Pancreas (tissue), 10 donors: ENCODE data around the gene DYRK1A. TPM values are rescaled to one million over a fixed set of nuclear protein-coding genes. Genes with fewer than 3 reads are reported as not detected.

Source experiments
- ATAC-seq, 4 donors: fragments of 200-7000 bp; cut with Tn5 transposase; one replicate each; pipeline versions ENCODE4 v1.8.0 to v1.9.1; 2020; ENCODE audit warnings: mild to moderate bottlenecking in 4 of 4, moderate library complexity in 4 of 4
- DNase-seq, 6 donors: peaks; one replicate each; pipeline ENCODE4 v3.0.0-alpha.2; 2020
- FAIRE-seq: peaks from 2 replicates; lab custom pipeline; 2012; peaks lifted over from hg19 to GRCh38; lab: Jason Lieb, UNC
- H3K27ac ChIP-seq, 4 donors: fragments of 200-600 bp; sonication (generic); 1 replicate in 3 of 4; 2 replicates in 1 of 4; pipeline versions ENCODE4 v1.5.0 to v1.8.0; 2020
- H3K27me3 ChIP-seq, 4 donors: fragments of 200-600 bp; one replicate each; pipeline ENCODE4 v1.8.0; 2021
- H3K36me3 ChIP-seq, 3 donors: fragments of 200-600 bp; sonication (generic) in 1 of 3; one replicate each; pipeline versions ENCODE4 v1.5.0 to v1.8.0; 2020 to 2021
- H3K4me1 ChIP-seq, 3 donors: fragments of 200-600 bp; one replicate each; pipeline ENCODE4 v1.8.0; 2021
- H3K4me3 ChIP-seq, 4 donors: fragments of 200-600 bp; sonication (generic) in 2 of 4; one replicate each; pipeline versions ENCODE4 v1.5.0 to v1.8.0; 2020 to 2021
- H3K9me3 ChIP-seq, 4 donors: fragments of 200-600 bp; one replicate each; pipeline ENCODE4 v1.8.0; 2021
- CTCF ChIP-seq, 4 donors: fragments of 200-600 bp; sonication (generic) in 3 of 4; IDR thresholded peaks; one replicate each; pipeline versions ENCODE4 v1.5.0 to v1.8.0; 2021; ENCODE audit warnings: antibody characterized with exemption in 4 of 4
- WGBS, 2 donors: extraction: QIAGEN DNeasy Blood & Tissue Kit; methylation state at CpG; one replicate each; pipeline ENCODE4 v1.1.7; 2013; 5-methylcytosine and 5-hydroxymethylcytosine counted together
- intact Hi-C, 3 donors: fragments of 100-400 bp; cut with DNase I; formaldehyde crosslinking; loops; one replicate each; pipeline versions ENCODE4 v1.11.1 to v1.14.2; 2022
- polyA plus RNA-seq, 2 donors: library from polyadenylated mRNA; stranded (reverse); fragments of 200-250 nt; gene quantifications; one replicate each; pipeline ENCODE4 v1.2.3, GENCODE V29; 2013
- total RNA-seq, 6 donors: library from RNA; stranded (reverse); fragmentation: NEBNext Ultra II Directional in 4 of 6; extraction: Animal tissue kit (Norgen Biotek cat#: 25700) in 4 of 6; gene quantifications; one replicate each; pipeline versions ENCODE4 v1.2.1 to v1.2.4, GENCODE V29; 2021 to 2023
- donor health status: healthy with polysubstance abuse.
- donor health status: DM: no; HTN: no; CAD: no; lungs with moderate emphysema.
- donor health status: DM: no; HTN: no; CAD: no.
- donor health status: control.
- donor health status: control.
- donor health status: Bipolar disorder and iron deficiency.
- donor health status: DM: yes; HTN: yes; CAD: no.
- donor health status: DM: no; HTN: no; CAD: no.
- donor health status: DM: no; HTN: no; CAD: no.
- donor health status: DM: yes; HTN: yes; CAD: no.

DYRK1A gene
- total and polyA plus RNA-seq, 8 donors = 10.4 to 37.9 (median 22.3) TPM

- FAIRE-seq (no peak), DNase-seq (no peak), ATAC-seq (no peak)
- H3K9me3 ChIP-seq = no peaks in the 10 kb centered on the region
- H3K27me3 ChIP-seq = no peaks in the 10 kb centered on the region
- H3K4me1 ChIP-seq = no peaks in the 10 kb centered on the region
- H3K4me3 ChIP-seq = no peak overlapping the region
- no peaks in the 10 kb centered on the region for H3K36me3 ChIP-seq
- intact Hi-C loops = no loop called here
- no peak overlapping the region for H3K27ac ChIP-seq
- no peak for TF ChIP-seq CTCF (IDR thresholded peaks at IDR 0.05)
- WGBS, 2 donors = 88 to 95% methylated on average over 6 of the region's 6 CpGs
Measured at GRCh38 chr21:37527103-37527502, 160.5 kb downstream of the DYRK1A start.

DNA sequence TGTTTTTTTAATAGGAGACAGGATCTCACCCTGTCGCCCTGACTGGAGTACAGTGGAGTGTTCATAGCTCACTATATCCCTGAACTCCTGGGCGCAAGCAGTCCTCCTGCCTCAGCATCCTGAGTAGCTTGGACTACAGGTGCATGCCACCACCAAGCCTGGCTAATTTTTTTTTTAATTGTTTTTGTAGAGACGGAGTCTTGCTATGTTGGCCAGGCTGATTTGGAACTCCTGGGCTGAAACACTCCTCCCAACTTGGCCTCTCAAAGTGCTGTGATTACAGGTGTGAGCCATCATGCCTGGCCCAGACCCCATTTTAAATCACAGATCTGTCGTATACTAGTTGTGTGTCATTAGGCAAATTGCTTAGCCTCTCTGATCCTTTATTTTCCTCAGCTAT is 161.1 kb downstream of the DYRK1A start:
- 93 to 96% methylated on average over 4 of the region's 4 CpGs for WGBS, 2 donors
- TF ChIP-seq CTCF (IDR thresholded peaks at IDR 0.05) = no peak
- DNase-seq = no peak
- Histone ChIP-seq H3K36me3 (no peaks in the 10 kb centered on the region), H3K4me1 (no peaks in the 10 kb centered on the region), H3K27me3 (no peaks in the 10 kb centered on the region), H3K27ac (no peak overlapping the region), H3K9me3 (no peaks in the 10 kb centered on the region), H3K4me3 (no peak overlapping the region)
- ATAC-seq = no peak
- intact Hi-C loops = no loop called here
- no peak for FAIRE-seq

DNA sequence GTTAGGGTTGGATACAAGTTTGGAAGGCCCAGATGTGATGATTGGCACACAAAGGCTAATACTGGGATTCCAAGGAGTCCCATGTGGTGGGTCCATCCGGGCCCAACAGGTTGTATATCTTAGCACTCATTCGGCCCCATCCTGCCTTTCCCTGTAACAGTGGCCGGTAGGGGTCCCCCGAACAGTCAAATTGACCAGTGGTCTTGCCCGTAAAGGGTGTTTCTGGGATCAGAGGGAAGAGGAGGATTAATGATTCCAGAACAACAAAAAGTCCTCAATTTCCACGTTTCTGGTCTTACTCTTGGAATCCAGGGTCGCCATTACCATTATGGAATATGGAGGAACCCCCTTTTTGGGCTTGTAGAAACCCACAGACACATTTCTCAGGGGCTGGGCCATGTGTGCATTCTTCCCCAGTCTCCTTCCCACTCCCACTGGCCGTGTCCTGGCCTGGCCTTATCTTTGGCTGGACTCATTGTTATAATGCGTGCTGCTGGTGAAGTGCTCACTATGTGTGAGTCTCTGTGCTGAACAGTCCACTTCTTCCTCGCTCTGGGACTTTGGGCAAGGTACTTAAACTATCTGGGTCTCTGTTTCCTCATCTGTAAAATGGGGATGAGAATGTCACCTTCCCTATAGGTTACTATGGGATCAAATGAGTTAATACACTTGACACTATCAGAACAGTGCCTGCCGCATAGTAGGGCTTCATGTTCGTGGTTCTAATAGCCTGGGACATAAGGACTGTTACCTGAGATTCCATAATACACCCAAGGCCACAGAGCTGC is 161.8 kb downstream of the DYRK1A start:
- Histone ChIP-seq H3K4me3 (no peak overlapping the region), H3K4me1 (no peaks in the 10 kb centered on the region), H3K36me3 (no peaks in the 10 kb centered on the region), H3K27ac (no peak overlapping the region), H3K9me3 (no peaks in the 10 kb centered on the region), H3K27me3 (no peaks in the 10 kb centered on the region)
- intact Hi-C loops = no loop called here
- 75 to 78% methylated on average over 12 of the region's 12 CpGs for WGBS, 2 donors
- ATAC-seq = no peak
- DNase-seq = no peak
- no peak for FAIRE-seq
- TF ChIP-seq CTCF (IDR thresholded peaks at IDR 0.05) = no peak

- FAIRE-seq = no peak
- DNase-seq = no peak
- Histone ChIP-seq H3K36me3 (no peaks in the 10 kb centered on the region), H3K4me3 (no peak overlapping the region), H3K4me1 (no peaks in the 10 kb centered on the region), H3K27ac (no peak overlapping the region), H3K9me3 (no peaks in the 10 kb centered on the region), H3K27me3 (no peaks in the 10 kb centered on the region)
- TF ChIP-seq CTCF (IDR thresholded peaks at IDR 0.05) = no peak
- no peak for ATAC-seq
- 83 to 84% methylated on average over 6 of the region's 6 CpGs for WGBS, 2 donors
- intact Hi-C loops = no loop called here
Measured at GRCh38 chr21:37529649-37530048, 163.1 kb downstream of the DYRK1A start.

- no peak for TF ChIP-seq CTCF (IDR thresholded peaks at IDR 0.05)
- Histone ChIP-seq H3K9me3 (no peaks in the 10 kb centered on the region), H3K4me3 (no peak overlapping the region), H3K27ac (no peak overlapping the region), H3K27me3 (no peaks in the 10 kb centered on the region), H3K36me3 (no peaks in the 10 kb centered on the region), H3K4me1 (no peaks in the 10 kb centered on the region)
- no peak for DNase-seq
- FAIRE-seq = no peak
- intact Hi-C loops = no loop called here
- WGBS, 2 donors = 26 to 33% methylated on average over 13 of the region's 13 CpGs
- ATAC-seq = peak in 1 of 4 donors; percentile 6
Measured at GRCh38 chr21:37530901-37531351, 164.4 kb downstream of the DYRK1A start.
